H1 (cell line): ENCODE data around the gene RBM19. TPM values are rescaled to one million over a fixed set of nuclear protein-coding genes. Genes with fewer than 3 reads are reported as not detected.

Experiments
- CHD1 ChIP-seq: IDR thresholded peaks from 2 replicates; pipeline ENCODE4 v1.6.1; 2012; ENCODE audit warnings: low read depth, low read length, improper control_type of control experiment
- CHD7 ChIP-seq: fragments of 300-600 bp; sonication (generic); IDR thresholded peaks from 2 replicates; pipeline ENCODE4 v1.7.1; 2012; ENCODE audit warnings: low read length, moderate library complexity, mild to moderate bottlenecking, inconsistent platforms; ENCODE audit not compliant: insufficient replicate concordance
- CTCF ChIP-seq, 3 experiments: IDR thresholded peaks; 1 replicate in 2 of 3; 2 replicates in 1 of 3; pipeline versions ENCODE4 v1.5.1 to v1.6.1; 2011; ENCODE audit warnings: low read length in 3 of 3, mild to moderate bottlenecking in 3 of 3, inconsistent platforms in 2 of 3, low read depth in 1 of 3, moderate library complexity in 1 of 3; ENCODE audit not compliant: insufficient read depth in 1 of 3; ENCODE audit errors: control extremely low read depth in 1 of 3
- KDM4A ChIP-seq: IDR thresholded peaks from one replicate; pipeline ENCODE4 v1.7.1; 2012; ENCODE audit warnings: low read depth, mild to moderate bottlenecking, moderate library complexity, low read length, inconsistent platforms; ENCODE audit not compliant: severe bottlenecking
- NANOG ChIP-seq: IDR thresholded peaks from 2 replicates; pipeline ENCODE4 v1.6.1; 2011; ENCODE audit warnings: low read length, low read depth, mild to moderate bottlenecking, inconsistent platforms; ENCODE audit not compliant: insufficient read depth, poor library complexity, severe bottlenecking
- SUZ12 ChIP-seq: fragments of 200-600 bp; sonication (generic); IDR thresholded peaks from 2 replicates; pipeline ENCODE4 v1.6.1; 2012; ENCODE audit warnings: mild to moderate bottlenecking, inconsistent platforms, low read length, moderate library complexity, mixed read lengths
- TAF7 ChIP-seq: optimal IDR thresholded peaks from 2 replicates; pipeline ENCODE3; 2011; ENCODE audit warnings: low read depth, mild to moderate bottlenecking, inconsistent platforms, low read length, moderate library complexity, borderline replicate concordance
- TCF12 ChIP-seq: IDR thresholded peaks from 2 replicates; pipeline ENCODE4 v1.6.1; 2011; ENCODE audit warnings: low read depth, mild to moderate bottlenecking, low read length
- polyA plus RNA-seq, 7 experiments: library from polyadenylated mRNA; depleted of rRNA in 3 of 7; stranded (reverse) in 5 of 7; unstranded in 2 of 7; fragments of >200 nt in 5 of 7; fragments of 200-250 nt in 2 of 7; gene quantifications; 1 replicate in 5 of 7; 2 replicates in 1 of 7; 4 replicates in 1 of 7; pipeline versions ENCODE4 v1.2.1 to v1.2.3, GENCODE V29; 2011 to 2013; ENCODE audit warnings: missing spikeins in 2 of 7, mixed read lengths in 2 of 7
- total RNA-seq: library from RNA; stranded (reverse); fragmentation: NEBNext Ultra II Directional; extraction: Animal tissue kit (Norgen Biotek cat#: 25700); gene quantifications from 2 replicates; pipeline ENCODE4 v1.2.1, GENCODE V29; 2021

Gene RBM19
- total and polyA plus RNA-seq, 2 of the 8 experiments (the other 6 are each of a cell fraction or from before 2014, with no cell fraction given): 23.4 to 61.9 TPM

- TF ChIP-seq CHD7 (no peak), NANOG (no peak), CHD1 (no peak), TCF12 (no peak), SUZ12 (no peak), CTCF (IDR thresholded peaks at IDR 0.05; ENCODE audit: control extremely low read depth in 1 of 3, insufficient read depth in 1 of 3, low read depth in 1 of 3, low read length in 3 of 3) (no peak), TAF7 (no peak), KDM4A (no peak)
Observed at GRCh38 chr12:113918306-113918705, 47.8 kb downstream of the RBM19 start (continued).
